Measurements from ENCODE around the gene LDB1. TPM values are rescaled to one million over a fixed set of nuclear protein-coding genes. Genes with fewer than 3 reads are reported as not detected.

Gene LDB1
- total and polyA plus RNA-seq, 10 of the 15 experiments (the other 5 are each of a cell fraction or from before 2014, with no cell fraction given): 1.7 to 71.5 (median 36.9) TPM

DNA sequence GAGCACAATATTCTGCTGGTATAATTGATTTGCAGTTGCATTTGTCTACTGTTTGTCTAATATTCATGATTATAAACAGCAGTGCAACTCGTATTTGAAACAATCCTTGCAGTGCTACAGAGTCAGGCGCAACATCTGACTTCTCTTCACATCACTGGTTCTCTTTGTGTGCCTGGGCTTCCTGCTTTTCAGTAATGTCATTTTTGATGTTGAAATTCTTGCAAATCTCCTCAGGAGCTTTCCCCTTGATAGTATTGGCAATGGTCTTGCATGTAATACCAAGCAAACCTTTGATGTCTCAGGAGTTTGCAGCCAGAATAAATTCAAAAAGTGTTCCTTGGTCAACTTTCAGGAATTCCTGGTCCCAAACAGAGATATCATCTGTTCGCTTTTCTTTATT, 34.8 kb downstream of the LDB1 start:
- no peaks in the 10 kb centered on the region for H3K27me3 ChIP-seq (replicated peaks in 1 of 2; ENCODE audit: control insufficient read depth in 2 of 2, insufficient read depth in 2 of 2, low read length in 1 of 2)
- no peak overlapping the region for H3K9ac ChIP-seq (ENCODE audit: control insufficient read depth, insufficient read depth, low read length)
- H3K27ac ChIP-seq (ENCODE audit: control insufficient read depth, insufficient read depth): no peak overlapping the region
- SMC1A ChIA-PET (ENCODE audit: uncharacterized antibody, unreplicated experiment): interaction anchor here (0.6 kb wide), 1 partner anchor 31 kb away, joined by 3 read pairs; no protein-coding TSS in a partner anchor
- FAIRE-seq (no peak), ATAC-seq (no peak), DNase-seq (ENCODE audit: low read depth, low spot score) (no peak)
- H3K79me2 ChIP-seq (ENCODE audit: control insufficient read depth, insufficient read depth, low read length): no peaks in the 10 kb centered on the region
- H2AFZ ChIP-seq (ENCODE audit: control insufficient read depth, low read depth, low read length): no peak overlapping the region
- CTCF ChIA-PET: interaction anchor here (0.9 kb wide), 1 partner anchor 12 kb away, joined by 3 read pairs; no protein-coding TSS in a partner anchor
- H3K9me3 ChIP-seq (replicated peaks; ENCODE audit: control insufficient read depth, insufficient read depth, low read length): no peaks in the 10 kb centered on the region
- H3K36me3 ChIP-seq (ENCODE audit: control insufficient read depth in 2 of 2, insufficient read depth in 2 of 2, low read length in 1 of 2): no peaks in the 10 kb centered on the region
- TF ChIP-seq EED (IDR thresholded peaks at IDR 0.05; ENCODE audit: low read depth) (no peak), POU2F2 (IDR thresholded peaks at IDR 0.05; ENCODE audit: borderline replicate concordance, low read depth, low read length) (no peak), HDGF (IDR thresholded peaks at IDR 0.05) (no peak), PML (IDR thresholded peaks at IDR 0.05; ENCODE audit: low read length) (no peak), BRCA1 (IDR thresholded peaks at IDR 0.05; ENCODE audit: low read depth, low read length) (no peak), GABPA (IDR thresholded peaks at IDR 0.05; ENCODE audit: low read depth) (no peak), HDAC6 (IDR thresholded peaks at IDR 0.05; ENCODE audit: unreplicated experiment) (no peak), HDAC2 (IDR thresholded peaks at IDR 0.05) (no peak), ZNF384 (IDR thresholded peaks at IDR 0.05; ENCODE audit: borderline replicate concordance, low read depth, low read length) (no peak), ZNF217 (IDR thresholded peaks at IDR 0.05) (no peak), PAX5 (IDR thresholded peaks at IDR 0.05; ENCODE audit: borderline replicate concordance, low read depth, low read length) (no peak), NFYB (IDR thresholded peaks at IDR 0.05; ENCODE audit: insufficient read depth, low read depth, low read length) (no peak), ETV6 (conservative IDR thresholded peaks at IDR 0.05 in 1 of 2, IDR thresholded peaks at IDR 0.05 in 1 of 2; ENCODE audit: borderline replicate concordance in 1 of 2, low read depth in 1 of 2) (no peak)
- TF ChIP-seq, protein P1, sequence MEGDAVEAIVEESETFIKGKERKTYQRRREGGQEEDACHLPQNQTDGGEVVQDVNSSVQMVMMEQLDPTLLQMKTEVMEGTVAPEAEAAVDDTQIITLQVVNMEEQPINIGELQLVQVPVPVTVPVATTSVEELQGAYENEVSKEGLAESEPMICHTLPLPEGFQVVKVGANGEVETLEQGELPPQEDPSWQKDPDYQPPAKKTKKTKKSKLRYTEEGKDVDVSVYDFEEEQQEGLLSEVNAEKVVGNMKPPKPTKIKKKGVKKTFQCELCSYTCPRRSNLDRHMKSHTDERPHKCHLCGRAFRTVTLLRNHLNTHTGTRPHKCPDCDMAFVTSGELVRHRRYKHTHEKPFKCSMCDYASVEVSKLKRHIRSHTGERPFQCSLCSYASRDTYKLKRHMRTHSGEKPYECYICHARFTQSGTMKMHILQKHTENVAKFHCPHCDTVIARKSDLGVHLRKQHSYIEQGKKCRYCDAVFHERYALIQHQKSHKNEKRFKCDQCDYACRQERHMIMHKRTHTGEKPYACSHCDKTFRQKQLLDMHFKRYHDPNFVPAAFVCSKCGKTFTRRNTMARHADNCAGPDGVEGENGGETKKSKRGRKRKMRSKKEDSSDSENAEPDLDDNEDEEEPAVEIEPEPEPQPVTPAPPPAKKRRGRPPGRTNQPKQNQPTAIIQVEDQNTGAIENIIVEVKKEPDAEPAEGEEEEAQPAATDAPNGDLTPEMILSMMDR (IDR thresholded peaks at IDR 0.05 in 2 of 3, conservative IDR thresholded peaks at IDR 0.05 in 1 of 3; ENCODE audit: control insufficient read depth in 2 of 3, extremely low read depth in 1 of 3, insufficient read depth in 1 of 3, low read depth in 3 of 3, low read length in 3 of 3): no peak
- TF ChIP-seq, protein P2, sequence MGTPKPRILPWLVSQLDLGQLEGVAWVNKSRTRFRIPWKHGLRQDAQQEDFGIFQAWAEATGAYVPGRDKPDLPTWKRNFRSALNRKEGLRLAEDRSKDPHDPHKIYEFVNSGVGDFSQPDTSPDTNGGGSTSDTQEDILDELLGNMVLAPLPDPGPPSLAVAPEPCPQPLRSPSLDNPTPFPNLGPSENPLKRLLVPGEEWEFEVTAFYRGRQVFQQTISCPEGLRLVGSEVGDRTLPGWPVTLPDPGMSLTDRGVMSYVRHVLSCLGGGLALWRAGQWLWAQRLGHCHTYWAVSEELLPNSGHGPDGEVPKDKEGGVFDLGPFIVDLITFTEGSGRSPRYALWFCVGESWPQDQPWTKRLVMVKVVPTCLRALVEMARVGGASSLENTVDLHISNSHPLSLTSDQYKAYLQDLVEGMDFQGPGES (IDR thresholded peaks at IDR 0.05): no peak
- TF ChIP-seq, protein P3, sequence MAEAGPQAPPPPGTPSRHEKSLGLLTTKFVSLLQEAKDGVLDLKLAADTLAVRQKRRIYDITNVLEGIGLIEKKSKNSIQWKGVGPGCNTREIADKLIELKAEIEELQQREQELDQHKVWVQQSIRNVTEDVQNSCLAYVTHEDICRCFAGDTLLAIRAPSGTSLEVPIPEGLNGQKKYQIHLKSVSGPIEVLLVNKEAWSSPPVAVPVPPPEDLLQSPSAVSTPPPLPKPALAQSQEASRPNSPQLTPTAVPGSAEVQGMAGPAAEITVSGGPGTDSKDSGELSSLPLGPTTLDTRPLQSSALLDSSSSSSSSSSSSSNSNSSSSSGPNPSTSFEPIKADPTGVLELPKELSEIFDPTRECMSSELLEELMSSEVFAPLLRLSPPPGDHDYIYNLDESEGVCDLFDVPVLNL (IDR thresholded peaks at IDR 0.05; ENCODE audit: low read depth, low read length): no peak
- intact Hi-C loops (cut with micrococcal nuclease; ENCODE audit: unreplicated experiment): no loop called here
- no peak overlapping the region for H3K4me3 ChIP-seq
- 94% methylated on average over 3 of the region's 3 CpGs for WGBS (ENCODE audit: insufficient coverage, insufficient replicate concordance, low lambda C conversion rate, missing lambda C conversion rate)
- RAD21 ChIA-PET (ENCODE audit: unreplicated experiment): no interaction called here
- H3K4me2 ChIP-seq (ENCODE audit: control insufficient read depth, insufficient read depth): no peak overlapping the region
- no TSS peak for BruUV-seq (replicated peaks)
- in situ Hi-C loops (cut with MboI): loop anchor here (25.0 kb wide), 1 partner anchor 873 kb away; no protein-coding TSS in a partner anchor
- POLR2A ChIA-PET: no interaction called here
- H3K4me1 ChIP-seq (ENCODE audit: control insufficient read depth, insufficient read depth, low read length): no peaks in the 10 kb centered on the region
- H4K20me1 ChIP-seq (ENCODE audit: control insufficient read depth, insufficient read depth): no peaks in the 10 kb centered on the region

All from GM12878 (cell line).